GM12892 (cell line): ENCODE data around the gene BROX.
A peak's percentile ranks its signal among the peaks of the same experiment; 100 is the strongest.

Experiments
- DNase-seq: peaks from one replicate; pipeline ENCODE4 v3.0.0; 2011; ENCODE audit not compliant: insufficient read length
- FAIRE-seq: peaks from 2 replicates; lab custom pipeline; 2011; peaks lifted over from hg19 to GRCh38; lab: Jason Lieb, UNC
- POLR2A ChIP-seq: IDR thresholded peaks from 2 replicates; pipeline ENCODE4 v1.6.1; 2011; ENCODE audit warnings: low read depth, low read length, control low read depth
- POLR2AphosphoS5 ChIP-seq: IDR thresholded peaks from 2 replicates; pipeline ENCODE4 v1.6.1; 2011; ENCODE audit warnings: low read depth, low read length, control low read depth
- TAF1 ChIP-seq: IDR thresholded peaks from 2 replicates; pipeline ENCODE4 v1.6.1; 2011; ENCODE audit warnings: low read depth, mild to moderate bottlenecking, control low read depth, low read length, borderline replicate concordance

BROX gene

GRCh38 chr1:222702210-222702609 lies 10.2 kb upstream of the BROX start:
- TF ChIP-seq POLR2AphosphoS5 (no peak), TAF1 (no peak), POLR2A (no peak)
- FAIRE-seq, result no peak
- no peak for DNase-seq

GRCh38 chr1:222704260-222704659 lies 8.1 kb upstream of the BROX start:
- no peak for TF ChIP-seq POLR2AphosphoS5
- TF ChIP-seq POLR2A, result no peak
- no peak for TF ChIP-seq TAF1
- DNase-seq, result no peak
- FAIRE-seq, result no peak

GRCh38 chr1:222706815-222707214 lies 5.5 kb upstream of the BROX start:
- TF ChIP-seq POLR2A (no peak), POLR2AphosphoS5 (no peak), TAF1 (no peak)
- DNase-seq (no peak), FAIRE-seq (no peak)

GRCh38 chr1:222709700-222710153 lies 2.6 kb upstream of the BROX start:
- FAIRE-seq, result no peak
- TF ChIP-seq POLR2AphosphoS5 (no peak), TAF1 (no peak), POLR2A (no peak)
- DNase-seq, result no peak

DNA sequence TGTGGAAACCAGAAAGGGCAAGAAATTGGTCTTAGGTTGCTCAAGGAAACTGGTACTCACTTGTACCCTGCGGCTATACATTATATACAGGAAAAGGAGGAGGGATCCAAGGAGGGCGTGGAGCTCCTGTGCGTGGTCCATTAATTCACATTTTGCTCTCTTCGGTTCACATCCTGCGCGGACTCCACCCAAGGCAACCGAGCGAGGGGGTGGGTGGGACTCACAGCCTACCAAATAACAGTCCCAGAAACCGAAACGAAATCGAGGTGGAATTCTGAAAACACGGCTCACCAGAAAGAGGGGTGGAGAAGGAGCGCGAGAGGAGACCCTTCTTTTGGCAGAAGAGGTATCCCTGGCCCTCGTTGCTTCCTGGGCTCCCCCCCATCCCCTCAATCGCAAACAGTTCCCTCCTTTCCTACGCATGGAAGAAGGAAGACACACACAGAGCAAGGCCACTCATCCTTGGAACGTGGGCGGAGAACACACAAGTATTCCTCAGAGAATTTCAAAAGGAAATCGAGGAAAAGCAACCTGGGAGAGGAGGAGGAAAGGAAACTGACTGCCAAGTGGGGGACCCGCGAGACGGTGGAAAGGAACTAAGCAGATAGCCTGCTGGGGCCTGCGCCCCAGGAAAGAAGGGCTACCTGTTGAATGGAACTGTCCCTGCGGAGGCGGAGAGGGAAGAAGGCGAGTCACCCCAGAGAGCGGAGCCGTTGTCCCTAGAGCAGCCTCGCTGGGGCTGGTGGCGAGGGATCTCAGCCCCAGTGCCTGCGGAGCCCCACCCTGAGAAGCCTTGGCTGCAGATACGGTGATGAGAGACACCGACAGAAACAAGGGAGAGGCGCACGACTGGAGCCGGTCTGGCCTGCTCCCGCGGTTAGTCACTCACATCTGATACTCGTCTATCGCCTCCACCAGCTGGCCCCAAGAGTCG lies 778 bp upstream of the BROX start:
- TF ChIP-seq POLR2A, result no peak
- TF ChIP-seq TAF1, result no peak
- TF ChIP-seq POLR2AphosphoS5, result no peak
- DNase-seq (peak; percentile 33), FAIRE-seq (peak; percentile 85)

DNA sequence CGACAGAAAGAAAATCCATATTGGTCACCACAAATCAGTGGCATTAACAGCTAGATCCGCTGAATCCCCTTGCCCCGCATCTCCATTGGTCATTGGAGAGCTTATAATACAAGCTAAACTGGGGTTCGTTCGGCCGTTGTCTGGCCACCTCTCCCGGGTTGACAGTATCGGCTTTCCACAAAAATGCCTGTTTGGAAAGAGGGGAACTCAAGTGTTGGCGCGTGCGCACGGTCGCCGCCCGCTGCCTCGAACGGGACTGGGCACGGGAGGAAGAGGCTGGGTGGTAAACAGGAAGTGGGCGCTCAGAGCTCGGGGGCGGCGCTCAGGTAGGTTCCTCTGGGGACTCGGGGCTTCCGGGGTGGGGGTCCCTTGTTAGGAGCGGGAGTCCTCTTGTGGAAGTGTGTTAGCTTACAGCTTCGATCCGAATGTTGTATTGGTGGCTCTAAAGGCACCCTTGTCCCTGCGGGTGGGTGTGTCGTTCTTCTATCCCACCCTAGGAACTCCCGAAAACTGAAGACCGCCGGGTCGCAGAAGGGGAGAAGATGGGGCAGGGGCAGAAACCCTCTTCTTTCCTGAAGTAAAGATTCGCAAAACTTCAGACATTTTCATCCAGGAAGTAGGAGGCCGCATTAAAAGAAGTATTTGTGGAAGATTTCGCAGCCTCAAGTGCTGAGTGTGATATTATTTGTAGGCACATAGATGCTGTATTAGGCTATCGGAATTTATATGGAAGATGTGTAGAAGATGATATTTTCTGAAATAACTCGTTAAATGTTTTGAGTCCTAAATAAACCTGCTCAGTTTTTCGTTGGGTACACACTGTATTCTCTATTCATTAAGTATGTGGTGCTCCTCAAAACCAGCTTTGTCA lies 962 bp downstream of the BROX start:
- TF ChIP-seq POLR2A (peak; percentile 62), POLR2AphosphoS5 (no peak), TAF1 (peak; percentile 84)
- peak; percentile 60 for DNase-seq
- FAIRE-seq, result peak; percentile 97

- DNase-seq (no peak), FAIRE-seq (no peak)
- TF ChIP-seq POLR2AphosphoS5 (no peak), POLR2A (no peak), TAF1 (no peak)
These were observed 4.0 kb downstream of the BROX start for GRCh38 chr1:222716393-222716792.

DNA sequence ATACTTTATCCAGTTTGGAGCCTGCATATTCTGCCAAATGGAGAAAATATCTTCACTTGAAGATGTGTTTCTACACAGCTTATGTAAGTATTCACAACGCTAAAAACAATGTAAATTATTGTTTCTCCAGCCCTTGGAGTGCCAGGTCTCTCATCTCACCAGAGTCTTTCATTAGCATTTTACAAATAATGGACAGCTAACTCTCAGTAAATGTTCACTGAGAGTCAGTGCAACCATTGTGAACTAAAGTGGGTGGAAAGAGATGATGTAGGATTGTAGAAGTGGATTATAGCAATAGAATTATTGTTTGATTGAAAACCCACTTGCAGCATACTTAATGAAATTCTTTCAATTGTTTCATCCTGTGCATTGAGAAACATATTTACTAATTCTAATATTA lies 16.4 kb downstream of the BROX start:
- no peak for TF ChIP-seq POLR2AphosphoS5
- no peak for TF ChIP-seq TAF1
- TF ChIP-seq POLR2A, result no peak
- FAIRE-seq, result peak; percentile 42

GRCh38 chr1:222730866-222731265 lies 18.5 kb downstream of the BROX start:
- DNase-seq (no peak), FAIRE-seq (peak; percentile 9)
- no peak for TF ChIP-seq TAF1
- TF ChIP-seq POLR2AphosphoS5, result no peak
- TF ChIP-seq POLR2A, result no peak

More for the DNA sequence above, 16.4 kb downstream of the BROX start:
- DNase-seq, result no peak

DNA sequence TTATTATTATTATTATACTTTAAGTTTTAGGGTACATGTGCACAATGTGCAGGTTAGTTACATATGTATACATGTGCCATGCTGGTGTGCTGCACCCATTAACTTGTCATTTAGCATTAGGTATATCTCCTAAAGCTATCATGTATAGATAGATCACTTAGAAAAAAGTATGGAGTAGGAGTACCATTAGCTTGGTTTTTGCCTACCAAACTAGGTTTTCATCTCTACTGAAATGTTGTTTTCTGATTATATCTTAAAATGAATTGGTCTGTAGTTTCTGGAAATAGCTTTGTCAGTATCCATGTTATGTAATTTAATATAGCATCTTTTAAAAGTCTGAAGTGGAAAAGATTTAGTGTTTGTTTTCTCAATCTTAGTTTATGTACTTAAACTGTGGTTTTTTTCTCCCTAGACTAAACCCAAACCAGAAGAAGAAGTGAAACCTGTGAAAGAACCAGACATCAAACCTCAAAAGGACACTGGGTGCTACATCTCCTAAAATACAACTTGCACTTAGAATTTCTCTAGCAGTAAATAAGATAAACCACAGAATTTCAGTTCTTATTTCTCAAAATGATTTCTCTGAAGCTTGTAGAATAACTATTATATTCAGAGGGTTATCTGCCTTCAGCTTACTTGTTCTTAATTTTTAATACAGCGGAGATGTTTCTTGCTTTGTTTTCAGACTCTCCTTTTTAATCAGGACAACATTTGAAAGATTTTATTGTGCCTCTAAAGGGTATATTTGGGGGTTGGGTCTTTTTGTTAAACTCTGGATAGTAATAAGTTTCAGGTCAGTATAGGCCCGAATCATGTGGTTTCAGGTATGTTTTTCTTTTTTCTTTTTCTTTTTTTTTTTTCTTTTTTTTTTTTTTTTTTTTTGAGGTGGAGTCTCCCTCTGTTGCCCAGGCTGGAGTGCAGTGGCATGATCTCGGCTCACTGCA lies 20.1 kb downstream of the BROX start:
- peak; percentile 13 for DNase-seq
- peak; percentile 84 for FAIRE-seq
- no peak for TF ChIP-seq POLR2AphosphoS5
- no peak for TF ChIP-seq POLR2A
- no peak for TF ChIP-seq TAF1

GRCh38 chr1:222734740-222735139 lies 22.4 kb downstream of the BROX start:
- FAIRE-seq (no peak), DNase-seq (no peak)
- no peak for TF ChIP-seq POLR2A
- no peak for TF ChIP-seq POLR2AphosphoS5
- TF ChIP-seq TAF1, result no peak

- no peak for TF ChIP-seq POLR2AphosphoS5
- no peak for TF ChIP-seq POLR2A
- no peak for TF ChIP-seq TAF1
- no peak for DNase-seq
- no peak for FAIRE-seq
These were observed 24.1 kb downstream of the BROX start for GRCh38 chr1:222736470-222736869.
